Limb (tissue), 2 donors: ENCODE measurements around the gene C16orf46.

Source experiments
- DNase-seq, 2 donors: peaks; one replicate each; pipeline ENCODE4 v3.0.0-alpha.2; 2016; ENCODE audit errors: extremely low spot score in 2 of 2

The C16orf46 gene

DNA sequence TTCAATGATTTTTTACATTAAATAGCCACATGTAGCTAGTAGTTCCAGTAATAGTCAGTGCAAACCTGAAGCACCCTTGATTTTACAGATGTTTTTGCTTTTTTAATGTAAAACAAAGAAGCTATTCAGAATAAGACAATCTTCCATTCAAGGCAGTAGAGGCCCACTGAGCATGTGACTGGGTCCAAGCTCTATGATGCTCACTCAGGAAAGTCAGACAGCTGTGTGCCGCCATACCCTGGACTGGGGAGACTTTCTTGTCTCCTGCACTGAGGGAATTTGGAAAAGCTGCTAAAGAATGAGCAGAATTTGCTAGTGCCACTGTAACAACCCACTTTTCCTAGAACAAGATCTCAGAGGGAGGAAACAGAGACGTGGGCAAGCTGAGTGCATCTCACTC, 58.5 kb downstream of the C16orf46 start:
- DNase-seq: no peak

DNA sequence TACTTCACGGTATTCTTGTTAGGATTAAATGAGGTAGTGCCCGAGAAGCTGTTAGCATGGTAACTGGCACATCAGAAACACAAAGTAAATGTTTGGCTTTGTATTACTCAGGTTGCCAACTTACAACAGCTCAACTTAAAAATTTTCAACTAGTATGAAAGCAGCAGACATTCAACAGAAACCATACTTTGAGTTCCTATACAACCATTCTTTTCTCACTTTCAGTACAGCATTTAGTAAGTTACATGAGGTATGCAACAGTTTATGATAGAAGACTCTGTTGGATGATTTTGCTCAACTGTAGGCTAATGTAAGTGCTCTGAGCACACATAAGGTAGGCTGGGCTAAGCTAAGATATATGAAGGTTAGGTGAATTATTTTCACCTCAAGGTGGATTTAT, 62.4 kb downstream of the C16orf46 start:
- DNase-seq: no peak

DNA sequence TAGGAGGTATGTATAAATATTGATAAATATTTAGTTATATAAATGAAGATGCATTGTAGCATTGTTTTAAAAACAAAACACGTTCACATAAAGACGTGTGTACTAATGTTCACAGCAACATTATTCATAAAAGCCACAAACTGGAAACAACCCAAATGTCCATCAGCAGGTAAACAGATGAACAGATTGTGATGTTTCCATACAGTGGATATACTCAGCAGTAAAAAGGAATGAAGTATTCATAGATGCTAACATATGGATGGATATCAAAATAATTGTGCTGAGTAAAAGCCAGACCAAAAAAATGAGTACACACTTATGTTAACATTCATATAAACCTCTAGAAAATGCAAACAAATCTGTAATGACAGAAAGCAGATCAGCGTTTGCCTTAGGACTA, 64.1 kb downstream of the C16orf46 start:
- DNase-seq: no peak
